ENCODE results near the gene PRKAG3.

The PRKAG3 gene

GRCh38 chr2:218839888-218840287, 8.3 kb upstream of the PRKAG3 start:
- no peak for DNase-seq (ENCODE audit: low read depth)

- no peak for DNase-seq (ENCODE audit: low read depth)
These were observed 7.8 kb upstream of the PRKAG3 start for GRCh38 chr2:218839430-218839829.

DNA sequence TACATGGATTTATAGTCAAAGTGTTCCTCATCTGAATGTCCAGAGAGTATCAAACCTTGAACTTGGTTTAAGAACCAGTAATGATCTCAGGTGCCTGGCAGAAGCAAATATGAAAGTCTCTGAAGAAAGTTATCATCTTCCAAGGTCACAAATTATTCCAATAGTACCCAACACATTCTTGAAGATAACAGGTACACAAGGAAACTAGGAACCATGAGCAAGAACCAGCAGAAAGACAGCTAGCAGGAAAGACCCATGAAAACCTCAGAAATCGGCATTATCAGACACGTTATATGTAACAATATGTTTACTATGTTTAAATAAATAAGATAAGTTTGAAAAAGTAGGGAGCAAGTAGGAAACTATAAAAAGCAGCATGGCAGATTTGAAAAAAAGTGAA, 5.9 kb upstream of the PRKAG3 start:
- no peak for DNase-seq (ENCODE audit: low read depth)

DNA sequence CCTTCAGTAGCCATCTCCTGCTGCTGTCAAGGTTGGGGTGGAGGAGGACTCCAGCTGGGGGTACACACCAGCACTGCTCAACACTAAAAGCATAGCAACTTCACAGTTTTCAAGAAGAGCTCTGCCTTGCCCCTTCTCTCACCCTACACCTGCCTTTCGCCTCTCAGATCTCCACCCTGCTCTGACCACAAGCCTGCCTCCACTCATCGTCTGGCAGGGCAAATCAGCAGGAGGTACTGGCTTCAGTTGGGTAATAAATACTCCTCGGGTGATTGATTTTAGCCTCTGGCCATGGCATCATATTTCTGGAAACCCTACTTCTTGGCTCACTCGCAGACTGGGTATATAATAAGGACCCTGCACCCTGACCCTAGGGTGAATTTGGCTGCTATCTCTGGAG, 3.1 kb upstream of the PRKAG3 start:
- no peak for DNase-seq (ENCODE audit: low read depth)

GRCh38 chr2:218833023-218833609, 1.5 kb upstream of the PRKAG3 start:
- no peak for DNase-seq (ENCODE audit: low read depth)

- DNase-seq (ENCODE audit: low read depth), result no peak
These were observed 917 bp upstream of the PRKAG3 start for GRCh38 chr2:218832520-218832919.

DNA sequence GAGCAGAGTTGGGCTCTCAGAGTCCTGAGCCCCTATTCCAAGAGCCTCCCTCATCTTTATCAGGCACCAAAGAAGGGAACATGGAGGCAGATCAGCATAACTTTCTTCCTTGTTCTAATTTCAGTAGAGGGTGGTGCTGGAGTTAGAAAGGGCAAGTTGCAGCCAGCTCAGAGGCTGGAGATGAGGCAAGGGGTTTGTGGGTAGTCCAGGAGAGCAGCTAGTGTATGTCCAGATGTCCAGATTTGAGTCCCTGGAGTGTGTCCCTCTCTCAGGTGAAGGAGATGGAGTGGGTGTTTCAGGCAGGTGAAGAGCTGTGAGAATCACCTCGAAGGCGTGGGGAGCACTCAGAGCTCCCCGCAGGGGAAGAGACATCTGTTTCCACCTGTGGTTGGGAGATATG, 478 bp upstream of the PRKAG3 start:
- no peak for DNase-seq (ENCODE audit: low read depth)

GRCh38 chr2:218830526-218831306, 887 bp downstream of the PRKAG3 start:
- DNase-seq (ENCODE audit: low read depth), result no peak

DNA sequence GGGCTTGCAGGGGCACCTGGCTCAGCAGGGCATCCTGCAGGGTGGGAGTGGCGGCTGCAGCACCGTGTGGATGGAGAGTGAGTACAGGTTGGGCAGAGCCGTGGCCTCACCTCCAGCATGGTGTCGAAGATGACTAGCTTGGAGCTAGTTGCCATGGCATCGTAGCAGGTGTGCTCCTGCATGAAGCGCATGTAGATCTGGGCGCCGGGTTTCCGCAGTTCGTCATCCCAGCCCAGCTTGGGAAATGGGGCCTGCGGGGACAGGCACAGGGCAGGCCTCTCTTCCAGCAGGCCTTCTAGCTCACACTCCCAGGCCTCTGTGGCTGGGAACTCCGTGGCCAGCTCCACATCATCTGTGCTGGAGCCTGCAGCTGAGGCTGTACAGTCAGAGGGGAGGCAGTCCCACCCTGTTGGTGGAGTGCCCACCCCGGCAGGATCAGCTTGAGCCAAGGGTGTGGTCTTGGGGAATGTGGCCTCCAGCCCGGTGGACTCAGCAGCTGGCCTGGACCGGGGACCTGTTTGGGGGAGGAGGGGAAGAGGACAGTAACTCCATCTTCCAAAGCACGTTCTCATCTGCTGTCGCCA, 1.6 kb downstream of the PRKAG3 start:
- DNase-seq (ENCODE audit: low read depth), result no peak

GRCh38 chr2:218828477-218828778, 3.2 kb downstream of the PRKAG3 start:
- DNase-seq (ENCODE audit: low read depth), result no peak

DNA sequence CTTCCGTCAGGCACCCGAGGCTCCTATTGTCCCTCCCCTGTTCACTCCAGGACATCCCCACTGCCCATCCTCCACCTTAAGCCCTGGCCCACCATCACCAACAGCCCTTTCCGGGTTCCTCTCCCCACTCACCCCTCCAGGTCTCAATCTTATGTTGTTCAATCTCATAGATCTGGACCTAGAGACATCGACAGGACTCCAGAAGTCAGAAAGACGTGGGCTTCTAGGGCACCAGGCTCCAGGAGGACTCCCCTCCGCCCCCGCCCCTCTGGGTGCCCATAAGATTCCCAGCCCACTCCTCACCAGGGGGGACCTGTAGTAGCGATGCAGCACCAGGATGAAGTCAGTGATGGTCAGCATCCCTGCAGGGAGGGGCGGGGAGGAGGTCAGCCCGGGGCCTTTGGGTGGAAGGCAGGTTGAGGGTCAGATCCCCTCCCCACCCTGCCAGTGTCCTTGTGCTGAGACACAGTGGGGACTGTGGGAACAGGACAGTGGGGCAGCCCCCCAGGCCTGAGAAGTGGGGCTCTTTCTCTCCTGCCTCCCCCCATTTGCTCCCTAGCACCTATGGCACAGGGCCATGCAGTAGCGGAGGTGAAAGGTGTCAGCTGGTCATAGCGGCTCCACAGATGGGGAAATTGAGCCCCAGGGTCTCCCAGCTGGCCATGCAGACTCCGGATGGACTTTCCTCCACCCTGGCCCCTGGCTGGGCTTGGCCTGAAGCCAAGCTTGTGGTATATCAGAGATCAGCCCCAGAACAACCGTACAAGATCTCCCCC, 3.7 kb downstream of the PRKAG3 start:
- DNase-seq (ENCODE audit: low read depth), result no peak

GRCh38 chr2:218826791-218827190, 4.8 kb downstream of the PRKAG3 start:
- no peak for DNase-seq (ENCODE audit: low read depth)

- no peak for DNase-seq (ENCODE audit: low read depth)
These were observed 7.6 kb downstream of the PRKAG3 start for GRCh38 chr2:218824004-218824403.

DNA sequence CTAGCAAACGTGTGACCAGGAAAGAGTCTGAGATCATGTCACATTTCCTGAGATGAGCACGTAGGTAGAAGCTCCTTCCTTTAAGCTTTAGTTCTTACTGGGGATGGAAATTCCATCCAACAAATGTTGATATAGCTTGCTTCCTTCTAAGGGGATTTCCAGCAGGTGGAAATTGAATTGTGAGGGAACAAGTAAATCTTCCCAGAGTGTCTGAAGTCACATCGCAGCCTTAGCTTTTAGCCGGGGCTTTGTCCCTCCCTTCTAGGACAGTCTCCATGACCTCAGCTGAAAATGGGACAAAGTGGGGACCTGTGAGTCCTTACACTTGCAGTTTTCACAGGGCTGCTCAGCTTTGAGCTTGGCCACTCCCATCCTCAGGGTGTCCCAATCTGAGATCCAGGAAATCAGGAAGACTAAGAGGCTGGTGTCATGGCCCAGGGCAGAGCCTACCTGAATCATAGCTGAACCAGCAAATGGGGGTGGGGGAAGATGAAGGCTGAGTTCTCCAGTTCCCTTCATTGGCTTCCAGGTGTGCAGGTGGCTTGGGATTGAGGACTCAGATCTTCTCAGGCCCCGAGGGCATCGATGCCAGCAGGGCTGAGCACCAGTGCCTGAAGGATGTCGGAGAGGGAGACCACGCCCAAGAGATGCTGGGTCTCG, 8.3 kb downstream of the PRKAG3 start:
- no peak for DNase-seq (ENCODE audit: low read depth)

DNA sequence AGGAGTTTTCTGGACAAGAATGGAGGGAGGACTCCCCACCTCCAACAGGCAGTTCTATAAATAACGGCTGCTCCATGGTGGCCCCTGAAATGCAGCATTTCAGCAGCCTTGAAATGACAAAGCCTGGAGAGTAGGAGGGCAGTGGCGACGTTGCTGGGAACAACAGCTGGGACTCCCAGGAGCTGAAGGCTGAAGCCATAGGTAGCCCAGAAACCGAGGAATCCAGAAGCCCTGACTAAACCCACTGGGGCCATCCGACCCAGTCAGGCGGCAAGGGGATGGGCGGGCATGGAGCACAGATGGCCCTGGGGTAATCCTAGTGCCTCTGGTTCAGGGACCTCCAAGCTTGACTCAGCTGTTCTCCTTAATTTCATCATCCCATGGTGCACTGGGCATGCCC, 9.0 kb downstream of the PRKAG3 start:
- no peak for DNase-seq (ENCODE audit: low read depth)

GRCh38 chr2:218821605-218822211, 9.9 kb downstream of the PRKAG3 start:
- DNase-seq (ENCODE audit: low read depth), result no peak

- no peak for DNase-seq (ENCODE audit: low read depth)
These were observed 10.7 kb downstream of the PRKAG3 start for GRCh38 chr2:218820746-218821369.

DNA sequence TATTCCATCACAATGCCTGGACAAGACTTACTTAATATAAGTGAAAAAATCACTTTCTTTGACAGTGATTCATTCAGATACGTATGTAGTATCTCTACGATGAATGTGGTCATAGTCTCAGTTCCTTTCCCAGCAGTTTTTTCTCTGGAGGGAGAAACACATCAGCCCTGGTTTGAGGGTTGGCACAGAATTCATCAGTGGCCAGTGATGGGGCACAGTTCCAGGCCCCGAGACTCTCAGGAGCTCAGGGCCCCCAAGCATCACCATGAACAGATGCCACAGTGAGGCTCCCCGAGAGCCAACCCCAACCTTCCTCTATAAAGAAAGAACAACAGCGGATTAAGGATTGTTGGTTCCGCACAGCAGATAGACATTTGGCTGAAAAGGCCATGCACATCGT, 12.5 kb downstream of the PRKAG3 start:
- no peak for DNase-seq (ENCODE audit: low read depth)

GRCh38 chr2:218816561-218817011, 15.0 kb downstream of the PRKAG3 start:
- no peak for DNase-seq (ENCODE audit: low read depth)

DNA sequence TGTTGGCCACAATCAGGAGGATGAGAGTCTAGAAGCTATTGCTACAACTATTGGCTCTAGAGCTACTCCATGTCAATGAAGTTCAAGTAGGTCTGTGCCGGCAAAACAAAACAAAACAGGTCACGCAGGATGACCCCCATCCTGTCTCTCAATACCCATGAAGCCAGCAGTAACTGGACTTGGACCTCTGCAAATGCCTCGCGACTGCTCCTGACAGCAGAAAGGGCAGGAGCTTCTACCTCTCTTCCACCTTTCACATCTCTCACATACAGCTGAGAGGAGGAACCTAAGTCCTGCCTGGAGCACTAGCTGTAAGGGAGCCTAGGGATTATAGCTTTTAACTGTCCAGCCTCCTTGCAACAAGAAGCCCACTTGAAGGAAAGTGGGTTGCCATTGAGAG, 16.0 kb downstream of the PRKAG3 start:
- no peak for DNase-seq (ENCODE audit: low read depth)

- DNase-seq (ENCODE audit: low read depth), result no peak
These were observed 16.4 kb downstream of the PRKAG3 start for GRCh38 chr2:218815244-218815637.
